ENCODE data around the gene CENPT. TPM values are rescaled to one million over a fixed set of nuclear protein-coding genes. Genes with fewer than 3 reads are reported as not detected.

The CENPT gene, protein sequence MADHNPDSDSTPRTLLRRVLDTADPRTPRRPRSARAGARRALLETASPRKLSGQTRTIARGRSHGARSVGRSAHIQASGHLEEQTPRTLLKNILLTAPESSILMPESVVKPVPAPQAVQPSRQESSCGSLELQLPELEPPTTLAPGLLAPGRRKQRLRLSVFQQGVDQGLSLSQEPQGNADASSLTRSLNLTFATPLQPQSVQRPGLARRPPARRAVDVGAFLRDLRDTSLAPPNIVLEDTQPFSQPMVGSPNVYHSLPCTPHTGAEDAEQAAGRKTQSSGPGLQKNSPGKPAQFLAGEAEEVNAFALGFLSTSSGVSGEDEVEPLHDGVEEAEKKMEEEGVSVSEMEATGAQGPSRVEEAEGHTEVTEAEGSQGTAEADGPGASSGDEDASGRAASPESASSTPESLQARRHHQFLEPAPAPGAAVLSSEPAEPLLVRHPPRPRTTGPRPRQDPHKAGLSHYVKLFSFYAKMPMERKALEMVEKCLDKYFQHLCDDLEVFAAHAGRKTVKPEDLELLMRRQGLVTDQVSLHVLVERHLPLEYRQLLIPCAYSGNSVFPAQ
- total RNA-seq (2013; cell fraction: nucleolus; rRNA removed) = 55.0 and 58.0 TPM in 2 replicates
- total RNA-seq (2014; rRNA removed) = 26.7 and 29.0 TPM in 2 replicates
- total RNA-seq (2014; rRNA removed; fragmentation: Illumina TruSeq; extraction: Trizol) = 14.9 and 15.1 TPM in 2 replicates
- 31.4 and 36.6 TPM in 2 replicates for total RNA-seq (2021)
- 15.2 TPM for polyA plus RNA-seq (2011; ENCODE audit: low read depth)
- polyA plus RNA-seq (2011; rRNA removed) = 16.2 and 22.4 TPM in 2 replicates
- 29.9 and 40.6 TPM in 2 replicates for polyA plus RNA-seq (2011; cell fraction: cytosol; rRNA removed)
- polyA plus RNA-seq (2011; cell fraction: nucleus; rRNA removed) = 311 and 313 TPM in 2 replicates
- polyA plus RNA-seq (2012) = 30.9 and 36.2 TPM in 2 replicates
- polyA plus RNA-seq (2014; fragmentation: Illumina TruSeq; extraction: Trizol) = 9.4 and 20.1 TPM in 2 replicates
- 1 to 10 TPM; 1.1 to 5.7 TPM for polyA plus RNA-seq (2014; fragmentation: Nextera tagmentation; extraction: Ambion mirVana)
- 44.4 and 51.2 TPM in 2 replicates for polyA plus RNA-seq (2014; rRNA removed)
- polyA plus RNA-seq (2016; fragmentation: Nextera tagmentation; extraction: Ambion mirVana) = 10 to 100 TPM; 41.7 to 45.7 TPM
- polyA minus RNA-seq (2011; rRNA and poly(A)+ RNA removed) = 8.7 and 19.5 TPM in 2 replicates
- polyA minus RNA-seq (2011; cell fraction: cytosol; rRNA and poly(A)+ RNA removed) = 8.7 and 11.4 TPM in 2 replicates
- polyA minus RNA-seq (2011; cell fraction: nucleus; rRNA and poly(A)+ RNA removed) = 29.0 and 39.4 TPM in 2 replicates
- percentile 53 among the genes with signal in this experiment for Bru-seq, nascent RNA
- BruChase-seq, experiment 1, labeled RNA remaining after a 6-hour chase = percentile 62 among the genes with signal in this experiment
- BruChase-seq, experiment 2, labeled RNA remaining after a 2-hour chase = percentile 58 among the genes with signal in this experiment
- long read RNA-seq, experiment 1, partial matches to known transcripts = 11 of 17 reads
- long read RNA-seq, experiment 1, other reads (novel, unspliced or antisense) = 5 of 17 reads
- long read RNA-seq, experiment 2 = 0 reads

DNA sequence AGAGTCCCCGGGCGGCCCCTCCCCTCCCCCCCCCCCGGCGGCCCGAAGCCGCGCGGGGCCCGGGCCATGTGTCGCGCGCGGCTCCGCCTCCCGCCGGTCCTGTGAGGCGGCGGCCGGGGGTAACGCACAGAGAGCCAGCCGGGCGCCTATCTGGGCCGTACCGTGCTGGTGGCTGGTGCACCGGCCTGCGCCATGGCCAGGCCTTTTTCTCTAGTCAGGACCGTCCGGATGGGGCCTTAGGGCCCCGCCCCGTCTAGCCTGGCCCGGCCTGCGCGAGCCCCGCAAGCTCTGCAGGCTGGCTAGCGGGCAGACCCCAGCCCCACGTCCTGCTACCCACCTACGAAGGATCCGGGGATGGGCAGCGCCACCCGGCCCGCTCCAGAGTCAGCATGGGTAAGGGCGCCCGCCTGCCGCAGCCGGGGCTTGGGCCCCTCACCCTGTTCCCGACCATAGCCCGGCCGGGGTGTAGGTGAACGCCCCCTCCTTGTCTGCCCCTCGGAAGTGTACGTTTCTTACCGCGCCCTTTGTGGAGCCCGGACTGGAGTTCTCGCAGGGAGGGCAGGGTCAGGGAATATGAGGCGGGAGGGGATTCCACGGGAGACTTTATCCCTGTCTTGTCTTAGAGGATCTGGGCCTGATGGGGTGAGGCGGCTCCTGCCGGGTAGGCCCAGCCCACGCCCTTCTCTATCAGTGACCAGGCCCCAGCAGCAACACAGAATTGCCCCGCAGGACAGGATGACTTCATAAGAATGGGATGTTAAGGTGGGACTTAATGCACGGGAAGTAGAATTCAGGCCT lies at the start of gene CENPT:
Gene CENPT, minus strand, starts transcription at position 630 of the 798 bp plus-strand sequence. CDS start 13,834 bp downstream, outside the sequence.
- 2% methylated on average over 36 of the region's 62 CpGs for WGBS (ENCODE audit: insufficient coverage, insufficient replicate concordance, low lambda C conversion rate, missing lambda C conversion rate)
- Histone ChIP-seq H3K9me3 (replicated peaks; ENCODE audit: control insufficient read depth, insufficient read depth, low read length) (no peaks in the 10 kb centered on the region), H4K20me1 (ENCODE audit: control insufficient read depth, insufficient read depth) (no peaks in the 10 kb centered on the region), H3K9ac (ENCODE audit: control insufficient read depth, insufficient read depth, low read length) (peak within 1 kb of the TSS; percentile 77), H3K4me3 (peak within 1 kb of the TSS; percentile 84), H3K27me3 (replicated peaks in 1 of 2; ENCODE audit: control insufficient read depth in 2 of 2, insufficient read depth in 2 of 2, low read length in 1 of 2) (no peaks in the 10 kb centered on the region), H3K4me1 (ENCODE audit: control insufficient read depth, insufficient read depth, low read length) (peaks cover 26% of the 10 kb centered on the region), H3K27ac (ENCODE audit: control insufficient read depth, insufficient read depth) (peak within 1 kb of the TSS; percentile 81), H2AFZ (ENCODE audit: control insufficient read depth, low read depth, low read length) (peak within 1 kb of the TSS; percentile 93), H3K36me3 (ENCODE audit: control insufficient read depth in 2 of 2, insufficient read depth in 2 of 2, low read length in 1 of 2) (peaks cover 0 to 7% of the 10 kb centered on the region in 2 experiments; a peak in 2 of 4 replicates), H3K79me2 (ENCODE audit: control insufficient read depth, insufficient read depth, low read length) (peaks cover 69% of the 10 kb centered on the region), H3K4me2 (ENCODE audit: control insufficient read depth, insufficient read depth) (peak within 1 kb of the TSS; percentile 90)
- peak; percentile 70 for ATAC-seq
- DNase-seq (ENCODE audit: low read depth, low spot score) = no peak
- ChIA-PET POLR2A (interaction anchor here (1.0 to 3.3 kb wide), 6 partner anchors 9 to 44 kb away, joined by 3 to 29 read pairs (median 5); partner anchors contain the start of genes EDC4, RANBP10 and TSNAXIP1), RAD21 (ENCODE audit: unreplicated experiment) (interaction anchor here (1.4 to 1.5 kb wide), 2 partner anchors 36 to 41 kb away, joined by 3 to 5 read pairs; partner anchors contain the start of genes RANBP10 and TSNAXIP1), CTCF (interaction anchor here (1.2 to 1.7 kb wide), 3 partner anchors 10 to 37 kb away, joined by 4 to 5 read pairs (median 5); no protein-coding TSS in a partner anchor), SMC1A (ENCODE audit: uncharacterized antibody, unreplicated experiment) (interaction anchor here (1.1 kb wide), 1 partner anchor 16 kb away, joined by 3 read pairs; no protein-coding TSS in a partner anchor)
- in situ Hi-C loops (cut with MboI) (no loop called here), intact Hi-C loops (cut with micrococcal nuclease; ENCODE audit: unreplicated experiment) (loop anchor here (2.0 kb wide), 2 partner anchors 90 to 284 kb away; partner anchors contain the start of genes CTCF and PSMB10)
- no peak for FAIRE-seq
- BruUV-seq (replicated peaks) = no TSS peak
- no peak for TF ChIP-seq EP300 (IDR thresholded peaks at IDR 0.05; ENCODE audit: borderline replicate concordance in 1 of 2, control insufficient read depth in 1 of 2, low read depth in 2 of 2, low read length in 2 of 2)
- TF ChIP-seq TCF3 (IDR thresholded peaks at IDR 0.05; ENCODE audit: borderline replicate concordance, insufficient read depth, low read depth, low read length) = 0 out of 2 replicates have a peak, but pooled peaks have one; percentile 11
- 0 out of 2 replicates have a peak, but pooled peaks have one; percentile 32 for TF ChIP-seq GATAD2B (conservative IDR thresholded peaks at IDR 0.05; ENCODE audit: low read depth)
- TF ChIP-seq, protein P1, sequence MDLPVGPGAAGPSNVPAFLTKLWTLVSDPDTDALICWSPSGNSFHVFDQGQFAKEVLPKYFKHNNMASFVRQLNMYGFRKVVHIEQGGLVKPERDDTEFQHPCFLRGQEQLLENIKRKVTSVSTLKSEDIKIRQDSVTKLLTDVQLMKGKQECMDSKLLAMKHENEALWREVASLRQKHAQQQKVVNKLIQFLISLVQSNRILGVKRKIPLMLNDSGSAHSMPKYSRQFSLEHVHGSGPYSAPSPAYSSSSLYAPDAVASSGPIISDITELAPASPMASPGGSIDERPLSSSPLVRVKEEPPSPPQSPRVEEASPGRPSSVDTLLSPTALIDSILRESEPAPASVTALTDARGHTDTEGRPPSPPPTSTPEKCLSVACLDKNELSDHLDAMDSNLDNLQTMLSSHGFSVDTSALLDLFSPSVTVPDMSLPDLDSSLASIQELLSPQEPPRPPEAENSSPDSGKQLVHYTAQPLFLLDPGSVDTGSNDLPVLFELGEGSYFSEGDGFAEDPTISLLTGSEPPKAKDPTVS (IDR thresholded peaks at IDR 0.05; ENCODE audit: low read depth, low read length) = no peak
- TF ChIP-seq, protein P2, sequence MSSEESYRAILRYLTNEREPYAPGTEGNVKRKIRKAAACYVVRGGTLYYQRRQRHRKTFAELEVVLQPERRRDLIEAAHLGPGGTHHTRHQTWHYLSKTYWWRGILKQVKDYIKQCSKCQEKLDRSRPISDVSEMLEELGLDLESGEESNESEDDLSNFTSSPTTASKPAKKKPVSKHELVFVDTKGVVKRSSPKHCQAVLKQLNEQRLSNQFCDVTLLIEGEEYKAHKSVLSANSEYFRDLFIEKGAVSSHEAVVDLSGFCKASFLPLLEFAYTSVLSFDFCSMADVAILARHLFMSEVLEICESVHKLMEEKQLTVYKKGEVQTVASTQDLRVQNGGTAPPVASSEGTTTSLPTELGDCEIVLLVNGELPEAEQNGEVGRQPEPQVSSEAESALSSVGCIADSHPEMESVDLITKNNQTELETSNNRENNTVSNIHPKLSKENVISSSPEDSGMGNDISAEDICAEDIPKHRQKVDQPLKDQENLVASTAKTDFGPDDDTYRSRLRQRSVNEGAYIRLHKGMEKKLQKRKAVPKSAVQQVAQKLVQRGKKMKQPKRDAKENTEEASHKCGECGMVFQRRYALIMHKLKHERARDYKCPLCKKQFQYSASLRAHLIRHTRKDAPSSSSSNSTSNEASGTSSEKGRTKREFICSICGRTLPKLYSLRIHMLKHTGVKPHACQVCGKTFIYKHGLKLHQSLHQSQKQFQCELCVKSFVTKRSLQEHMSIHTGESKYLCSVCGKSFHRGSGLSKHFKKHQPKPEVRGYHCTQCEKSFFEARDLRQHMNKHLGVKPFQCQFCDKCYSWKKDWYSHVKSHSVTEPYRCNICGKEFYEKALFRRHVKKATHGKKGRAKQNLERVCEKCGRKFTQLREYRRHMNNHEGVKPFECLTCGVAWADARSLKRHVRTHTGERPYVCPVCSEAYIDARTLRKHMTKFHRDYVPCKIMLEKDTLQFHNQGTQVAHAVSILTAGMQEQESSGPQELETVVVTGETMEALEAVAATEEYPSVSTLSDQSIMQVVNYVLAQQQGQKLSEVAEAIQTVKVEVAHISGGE (CRISPR knock-in tag; IDR thresholded peaks at IDR 0.05) = 0 out of 2 replicates have a peak, but pooled peaks have one; percentile 41
- TF ChIP-seq POLR2A (IDR thresholded peaks at IDR 0.05; ENCODE audit: low read depth, low read length) = peak; percentile 16

Measured in GM12878 (cell line).